ENCODE data around the gene MUC5B. TPM values are rescaled to one million over a fixed set of nuclear protein-coding genes. Genes with fewer than 3 reads are reported as not detected.

The MUC5B gene
- total RNA-seq, result not detected in 2 replicates

GRCh38 chr11:1222491-1223345 lies at the start of gene MUC5B:
TSS of gene MUC5B (plus strand) at chr11:1223066. CDS start at chr11:1223124, 58 bp downstream.

GRCh38 chr11:1309498-1310317 lies 86.8 kb downstream of the MUC5B start, which contains the start of gene TOLLIP:
TSS of gene TOLLIP (minus strand) at chr11:1309632. CDS start at chr11:1309498, 134 bp downstream.

Other genes starting within 250 kb of the MUC5B start
- gene MUC6, start 186.3 kb upstream of the MUC5B start, total RNA-seq, result not detected in 2 replicates
- not detected in 2 replicates for gene MUC2, start 148.2 kb upstream of the MUC5B start, total RNA-seq
- not detected in 2 replicates for gene MUC5AC, start 65.1 kb upstream of the MUC5B start, total RNA-seq
- gene TOLLIP, start 86.6 kb downstream of the MUC5B start, total RNA-seq, result 34.2 and 55.8 TPM in 2 replicates
- 0.25 and 0.33 TPM in 2 replicates for gene BRSK2, start 166.9 kb downstream of the MUC5B start, total RNA-seq

All from mesangial cell (primary cell).